Lower leg skin (tissue), 4 donors: ENCODE measurements around the gene ZCWPW1. TPM values are rescaled to one million over a fixed set of nuclear protein-coding genes. Genes with fewer than 3 reads are reported as not detected.
A peak's percentile ranks its signal among the peaks of the same experiment; 100 is the strongest.

Experiments used
- DNase-seq, 2 donors: peaks; one replicate each; pipeline ENCODE4 v3.0.0-alpha.2; 2019; ENCODE audit warnings: low spot score in 2 of 2
- H3K4me3 ChIP-seq: fragments of 200-600 bp; sonication (generic); 2 replicates; pipeline ENCODE4 v1.5.1; 2017; ENCODE audit warnings: mild to moderate bottlenecking, low read depth; ENCODE audit not compliant: poor library complexity, severe bottlenecking
- POLR2A ChIP-seq, 2 donors: fragments of 450-650 bp; IDR thresholded peaks; one replicate each; pipeline ENCODE4 v1.6.1; 2016 to 2017; ENCODE audit warnings: antibody characterized with exemption in 2 of 2, mild to moderate bottlenecking in 1 of 2, moderate library complexity in 1 of 2
- WGBS, 2 donors: methylation state at CpG; one replicate each; pipeline ENCODE4 v1.1.5; 2018; 5-methylcytosine and 5-hydroxymethylcytosine counted together
- intact Hi-C: fragments of 100-400 bp; cut with DNase I; formaldehyde crosslinking; loops from one replicate; pipeline ENCODE4 v1.15.0; 2023; ENCODE audit warnings: low total_unique reads
- total RNA-seq, 4 donors: library from RNA; depleted of rRNA; stranded (reverse); fragments of >200 nt; gene quantifications; one replicate each; pipeline ENCODE4 v1.1.0, GENCODE V29; 2016
- TF ChIP-seq, protein P1 (sequence below), 3 donors: fragments of 450-650 bp; IDR thresholded peaks; one replicate each; pipeline ENCODE4 v1.5.1; 2016; ENCODE audit warnings: antibody characterized with exemption in 3 of 3, mild to moderate bottlenecking in 3 of 3, moderate library complexity in 2 of 3

The ZCWPW1 gene
- total RNA-seq, 4 donors from 2014 or later = 2.2 to 6.3 (median 4.6) TPM

GRCh38 chr7:100433592-100434296, 5.2 kb upstream of the ZCWPW1 start:
- H3K4me3 ChIP-seq = no peak overlapping the region
- no peak for TF ChIP-seq POLR2A (IDR thresholded peaks at IDR 0.05)
- TF ChIP-seq, protein P1, sequence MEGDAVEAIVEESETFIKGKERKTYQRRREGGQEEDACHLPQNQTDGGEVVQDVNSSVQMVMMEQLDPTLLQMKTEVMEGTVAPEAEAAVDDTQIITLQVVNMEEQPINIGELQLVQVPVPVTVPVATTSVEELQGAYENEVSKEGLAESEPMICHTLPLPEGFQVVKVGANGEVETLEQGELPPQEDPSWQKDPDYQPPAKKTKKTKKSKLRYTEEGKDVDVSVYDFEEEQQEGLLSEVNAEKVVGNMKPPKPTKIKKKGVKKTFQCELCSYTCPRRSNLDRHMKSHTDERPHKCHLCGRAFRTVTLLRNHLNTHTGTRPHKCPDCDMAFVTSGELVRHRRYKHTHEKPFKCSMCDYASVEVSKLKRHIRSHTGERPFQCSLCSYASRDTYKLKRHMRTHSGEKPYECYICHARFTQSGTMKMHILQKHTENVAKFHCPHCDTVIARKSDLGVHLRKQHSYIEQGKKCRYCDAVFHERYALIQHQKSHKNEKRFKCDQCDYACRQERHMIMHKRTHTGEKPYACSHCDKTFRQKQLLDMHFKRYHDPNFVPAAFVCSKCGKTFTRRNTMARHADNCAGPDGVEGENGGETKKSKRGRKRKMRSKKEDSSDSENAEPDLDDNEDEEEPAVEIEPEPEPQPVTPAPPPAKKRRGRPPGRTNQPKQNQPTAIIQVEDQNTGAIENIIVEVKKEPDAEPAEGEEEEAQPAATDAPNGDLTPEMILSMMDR (IDR thresholded peaks at IDR 0.05) = no peak
- WGBS, 2 donors = 78 to 80% methylated on average over 10 of the region's 10 CpGs
- intact Hi-C loops = no loop called here
- DNase-seq = peak in 1 of 2 donors; percentile 82

DNA sequence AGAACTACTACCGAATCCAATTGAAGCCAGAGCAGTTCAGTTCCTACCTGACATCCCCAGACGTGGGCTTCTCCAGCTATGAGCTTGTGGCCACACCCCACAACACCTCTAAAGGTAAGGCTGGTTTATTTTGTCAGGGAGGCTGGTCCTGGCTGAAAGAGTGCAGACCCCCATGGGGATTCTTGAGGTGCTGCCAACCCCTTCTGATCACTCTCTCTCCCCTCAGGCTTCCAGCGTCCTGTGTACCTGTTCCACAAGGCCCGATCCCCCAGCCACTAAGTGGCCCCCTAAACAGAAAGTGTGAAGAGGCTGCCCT, 4.7 kb upstream of the ZCWPW1 start:
- 52 to 69% methylated on average over 4 of the region's 4 CpGs for WGBS, 2 donors
- no peak for DNase-seq
- intact Hi-C loops = no loop called here
- no peak overlapping the region for H3K4me3 ChIP-seq
- TF ChIP-seq POLR2A (IDR thresholded peaks at IDR 0.05) = no peak
- TF ChIP-seq, protein P1 (IDR thresholded peaks at IDR 0.05) = no peak

GRCh38 chr7:100432621-100433275, 4.2 kb upstream of the ZCWPW1 start:
- 73 to 76% methylated on average over 20 to 21 of the region's 21 CpGs for WGBS, 2 donors
- no peak for TF ChIP-seq POLR2A (IDR thresholded peaks at IDR 0.05)
- TF ChIP-seq, protein P1 (IDR thresholded peaks at IDR 0.05) = no peak
- H3K4me3 ChIP-seq = no peak overlapping the region
- intact Hi-C loops = no loop called here
- peak in 1 of 2 donors; percentile 83 for DNase-seq

DNA sequence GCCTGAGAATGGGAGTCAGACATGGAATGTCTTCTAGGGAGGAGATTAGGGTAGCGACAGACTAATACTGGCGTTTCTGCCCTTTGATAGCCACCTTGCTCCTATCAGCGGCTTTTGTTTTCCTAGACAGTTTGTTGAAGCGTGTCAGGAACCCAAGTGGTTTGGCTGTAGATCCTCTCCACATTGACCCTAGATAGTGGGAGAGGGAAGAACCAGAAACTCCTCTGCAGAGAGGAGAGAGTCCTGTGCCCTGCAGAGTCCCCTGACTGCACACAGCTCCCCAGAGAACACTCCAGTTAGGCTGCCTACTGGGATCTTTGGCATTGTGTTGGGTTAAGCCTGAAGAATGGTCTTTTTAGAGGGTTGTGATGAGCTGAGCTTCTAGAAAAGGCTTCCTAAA, 3.5 kb upstream of the ZCWPW1 start:
- DNase-seq = no peak
- 76 to 83% methylated on average over 4 of the region's 4 CpGs for WGBS, 2 donors
- no peak overlapping the region for H3K4me3 ChIP-seq
- intact Hi-C loops = no loop called here
- no peak for TF ChIP-seq POLR2A (IDR thresholded peaks at IDR 0.05)
- TF ChIP-seq, protein P1 (IDR thresholded peaks at IDR 0.05) = no peak

DNA sequence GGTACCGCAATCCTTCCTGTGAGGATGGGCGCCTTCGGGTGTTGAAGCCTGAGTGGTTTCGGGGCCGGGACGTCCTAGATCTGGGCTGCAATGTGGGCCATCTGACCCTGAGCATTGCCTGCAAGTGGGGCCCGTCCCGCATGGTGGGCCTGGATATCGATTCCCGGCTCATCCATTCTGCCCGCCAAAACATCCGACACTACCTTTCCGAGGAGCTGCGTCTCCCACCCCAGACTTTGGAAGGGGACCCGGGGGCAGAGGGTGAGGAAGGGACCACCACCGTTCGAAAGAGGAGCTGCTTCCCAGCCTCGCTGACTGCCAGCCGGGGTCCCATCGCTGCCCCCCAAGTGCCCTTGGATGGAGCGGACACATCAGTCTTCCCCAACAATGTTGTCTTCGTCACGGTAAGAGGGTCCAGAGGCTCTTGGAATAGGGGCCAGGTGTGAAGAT, 2.8 kb upstream of the ZCWPW1 start:
- 87 to 93% methylated on average over 23 of the region's 23 CpGs for WGBS, 2 donors
- TF ChIP-seq POLR2A (IDR thresholded peaks at IDR 0.05) = no peak
- TF ChIP-seq, protein P1 (IDR thresholded peaks at IDR 0.05) = no peak
- H3K4me3 ChIP-seq = no peak overlapping the region
- intact Hi-C loops = no loop called here
- peak in 1 of 2 donors; percentile 86 for DNase-seq
